Neural cell (in vitro differentiated cells): ENCODE measurements around the gene AANAT.

Experiments
- CTCF ChIP-seq: fragments of 450-650 bp; IDR thresholded peaks from 2 replicates; pipeline ENCODE4 v1.5.1; 2014; ENCODE audit warnings: antibody characterized with exemption, mild to moderate bottlenecking, moderate library complexity; ENCODE audit not compliant: poor library complexity, severe bottlenecking
- EP300 ChIP-seq: fragments of 450-650 bp; conservative IDR thresholded peaks from 2 replicates; pipeline ENCODE4 v1.6.1; 2014; ENCODE audit warnings: antibody characterized with exemption, mild to moderate bottlenecking, moderate library complexity; ENCODE audit not compliant: poor library complexity, severe bottlenecking
- EZH2 ChIP-seq: fragments of 200-600, 300-800 bp; shearing (Covaris generic), sonication (generic); IDR thresholded peaks from 2 replicates; pipeline ENCODE4 v1.6.1; 2014; ENCODE audit warnings: antibody characterized with exemption, low read length, borderline replicate concordance, mild to moderate bottlenecking; ENCODE audit not compliant: insufficient read depth, poor library complexity, severe bottlenecking
- MXI1 ChIP-seq: fragments of 450-650 bp; conservative IDR thresholded peaks from 2 replicates; pipeline ENCODE4 v1.6.1; 2014; ENCODE audit warnings: antibody characterized with exemption, mild to moderate bottlenecking; ENCODE audit not compliant: poor library complexity, severe bottlenecking
- POLR2AphosphoS5 ChIP-seq: IDR thresholded peaks from 2 replicates; pipeline ENCODE4 v1.6.1; 2012
- RAD21 ChIP-seq: fragments of 450-650 bp; conservative IDR thresholded peaks from 2 replicates; pipeline ENCODE4 v1.6.1; 2014; ENCODE audit warnings: antibody characterized with exemption, mild to moderate bottlenecking, moderate library complexity
- REST ChIP-seq: IDR thresholded peaks from 2 replicates; pipeline ENCODE4 v1.6.1; 2012; ENCODE audit warnings: borderline replicate concordance
- SMC3 ChIP-seq: fragments of 450-650 bp; conservative IDR thresholded peaks from 2 replicates; pipeline ENCODE4 v1.6.1; 2014; ENCODE audit warnings: antibody characterized with exemption, mild to moderate bottlenecking, moderate library complexity; ENCODE audit not compliant: poor library complexity
- TAF1 ChIP-seq: IDR thresholded peaks from 2 replicates; pipeline ENCODE4 v1.6.1; 2012; ENCODE audit warnings: low read depth

GRCh38 chr17:76422860-76423259, 44.5 kb upstream of the AANAT start:
- TF ChIP-seq EP300 (no peak), EZH2 (no peak), CTCF (no peak), RAD21 (no peak), POLR2AphosphoS5 (no peak), TAF1 (no peak), REST (no peak), MXI1 (no peak), SMC3 (no peak)
